ENCODE results near the gene MRPL12.

DNA sequence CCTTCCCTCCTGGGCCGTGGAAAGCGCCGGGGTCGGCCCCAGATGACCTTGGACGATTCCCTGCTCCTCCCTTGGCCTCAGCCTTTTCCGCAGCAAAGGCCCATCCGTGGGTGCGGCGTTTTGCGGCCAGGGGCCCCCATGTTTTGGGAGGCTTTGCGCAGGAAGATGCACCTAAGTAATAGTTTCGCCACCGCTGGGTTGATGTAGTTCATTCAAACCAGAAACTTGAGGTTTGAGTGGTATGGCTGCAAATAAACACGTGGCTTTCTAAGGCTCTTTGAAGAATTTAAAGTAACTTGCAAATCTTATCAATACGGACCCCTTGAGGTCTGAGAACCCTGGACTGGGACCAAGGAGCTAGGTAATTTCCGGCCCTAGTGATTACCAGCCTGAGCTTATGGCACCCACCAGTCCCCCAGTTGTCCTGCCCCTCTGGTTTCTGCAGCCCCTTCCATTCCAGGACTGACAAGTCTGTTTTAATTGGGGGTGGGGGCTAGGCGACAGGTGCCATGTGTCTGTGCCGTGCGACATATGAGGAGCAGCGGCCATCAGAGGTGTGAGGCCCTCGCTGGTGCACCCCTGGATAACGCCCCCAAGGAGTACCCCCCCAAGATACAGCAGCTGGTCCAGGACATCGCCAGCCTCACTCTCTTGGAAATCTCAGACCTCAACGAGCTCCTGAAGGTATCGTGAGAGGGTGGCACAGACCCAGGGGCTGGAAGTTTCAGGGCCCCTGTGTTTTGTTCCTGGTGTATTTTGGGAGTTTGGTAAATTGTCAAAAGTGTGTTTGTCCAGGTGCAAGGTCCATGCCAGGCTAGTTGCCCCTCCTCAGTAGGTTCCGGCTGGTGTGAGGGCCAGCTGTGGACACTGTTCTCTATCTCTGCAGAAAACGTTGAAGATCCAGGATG is 834 bp downstream of the MRPL12 start:
- TF ChIP-seq TCF7 (CRISPR knock-in tag; IDR thresholded peaks at IDR 0.05; ENCODE audit: low read depth), result no peak
- TF ChIP-seq IRF1 (CRISPR knock-in tag; IDR thresholded peaks at IDR 0.05), result no peak
- no peak for TF ChIP-seq CTCF (IDR thresholded peaks at IDR 0.05)
- TF ChIP-seq, protein P1, sequence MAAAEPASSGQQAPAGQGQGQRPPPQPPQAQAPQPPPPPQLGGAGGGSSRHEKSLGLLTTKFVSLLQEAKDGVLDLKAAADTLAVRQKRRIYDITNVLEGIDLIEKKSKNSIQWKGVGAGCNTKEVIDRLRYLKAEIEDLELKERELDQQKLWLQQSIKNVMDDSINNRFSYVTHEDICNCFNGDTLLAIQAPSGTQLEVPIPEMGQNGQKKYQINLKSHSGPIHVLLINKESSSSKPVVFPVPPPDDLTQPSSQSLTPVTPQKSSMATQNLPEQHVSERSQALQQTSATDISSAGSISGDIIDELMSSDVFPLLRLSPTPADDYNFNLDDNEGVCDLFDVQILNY (CRISPR knock-in tag; IDR thresholded peaks at IDR 0.05), result no peak
- TF ChIP-seq CREM (CRISPR knock-in tag; IDR thresholded peaks at IDR 0.05), result no peak
- TF ChIP-seq ELF4 (CRISPR knock-in tag; IDR thresholded peaks at IDR 0.05; ENCODE audit: low read depth), result no peak
- TF ChIP-seq NR2C2 (CRISPR knock-in tag; IDR thresholded peaks at IDR 0.05), result no peak

Measured in WTC11 (cell line).